WTC11 (cell line): ENCODE data around the gene HGS. TPM values are rescaled to one million over a fixed set of nuclear protein-coding genes. Genes with fewer than 3 reads are reported as not detected.

Experiments
- ATAC-seq: fragments of 200-7000 bp; cut with Tn5 transposase; 2 replicates; pipeline ENCODE4 v1.10.0; 2021; ENCODE audit warnings: mild to moderate bottlenecking, moderate library complexity
- CTCF ChIA-PET: fragments of 300-600 bp; sonication (Branson Sonifier 250); formaldehyde crosslinking; loops from one replicate; lab custom pipeline; 2021; ENCODE audit warnings: antibody characterized with exemption; lab: Charles Lee
- POLR2A ChIA-PET: fragments of 350-600 bp; sonication (Branson Sonifier 250); formaldehyde crosslinking; loops from one replicate; lab custom pipeline; 2021; ENCODE audit warnings: antibody characterized with exemption; lab: Charles Lee
- DNase-seq: peaks from one replicate; pipeline ENCODE4 v3.0.0; 2021; ENCODE audit warnings: low spot score
- H3K27ac Mint-ChIP-seq: 2 replicates; pipeline ENCODE4 v1.8.0; 2021; ENCODE audit warnings: mixed read lengths
- H3K27me3 Mint-ChIP-seq: 2 replicates; pipeline ENCODE4 v1.8.0; 2021; ENCODE audit warnings: low read depth, mild to moderate bottlenecking, moderate library complexity, mixed read lengths
- H3K36me3 Mint-ChIP-seq: 2 replicates; pipeline ENCODE4 v1.8.0; 2021; ENCODE audit warnings: mixed read lengths
- H3K4me1 Mint-ChIP-seq: 2 replicates; pipeline ENCODE4 v1.8.0; 2022; ENCODE audit warnings: mixed read lengths
- H3K4me3 Mint-ChIP-seq: 2 replicates; pipeline ENCODE4 v1.8.0; 2021; ENCODE audit warnings: mild to moderate bottlenecking, moderate library complexity, mixed read lengths
- H3K9me3 Mint-ChIP-seq: 2 replicates; pipeline ENCODE4 v1.8.0; 2021; ENCODE audit warnings: mixed read lengths
- ATF6 ChIP-seq: sonication (generic); formaldehyde crosslinking; IDR thresholded peaks from 2 replicates; pipeline ENCODE4 v1.8.1; 2023; ENCODE audit warnings: mild to moderate bottlenecking, missing genetic modification reagents
- STAT6 ChIP-seq: sonication (generic); formaldehyde crosslinking; conservative IDR thresholded peaks from 2 replicates; pipeline ENCODE4 v1.8.1; 2023; ENCODE audit warnings: mild to moderate bottlenecking, low read depth, missing genetic modification reagents, moderate library complexity
- USF2 ChIP-seq: sonication (generic); formaldehyde crosslinking; IDR thresholded peaks from 2 replicates; pipeline ENCODE4 v1.8.1; 2023; ENCODE audit warnings: mild to moderate bottlenecking, missing genetic modification reagents, moderate library complexity
- ZNF317 ChIP-seq: sonication (generic); formaldehyde crosslinking; IDR thresholded peaks from 2 replicates; pipeline ENCODE4 v1.8.1; 2023; ENCODE audit warnings: low read depth, mild to moderate bottlenecking, moderate library complexity, missing genetic modification reagents, borderline replicate concordance
- total RNA-seq: library from RNA; stranded (reverse); gene quantifications from 3 replicates; pipeline ENCODE4 v1.2.3, GENCODE V29; 2021
- TF ChIP-seq, protein P1 (sequence below): sonication (generic); formaldehyde crosslinking; IDR thresholded peaks from 2 replicates; pipeline ENCODE4 v1.8.0; 2023; ENCODE audit warnings: missing genetic modification reagents, mild to moderate bottlenecking, borderline replicate concordance
- TF ChIP-seq, protein P2 (sequence below): fragments of 250-450 bp; sonication (Bioruptor Pico); IDR thresholded peaks from 2 replicates; pipeline ENCODE4 v1.9.0; 2021; ENCODE audit warnings: mild to moderate bottlenecking

HGS gene
- total RNA-seq, 1 experiment from 2014 or later, result 113 TPM

- TF ChIP-seq STAT6 (CRISPR knock-in tag), result no peak
- TF ChIP-seq, protein P1, sequence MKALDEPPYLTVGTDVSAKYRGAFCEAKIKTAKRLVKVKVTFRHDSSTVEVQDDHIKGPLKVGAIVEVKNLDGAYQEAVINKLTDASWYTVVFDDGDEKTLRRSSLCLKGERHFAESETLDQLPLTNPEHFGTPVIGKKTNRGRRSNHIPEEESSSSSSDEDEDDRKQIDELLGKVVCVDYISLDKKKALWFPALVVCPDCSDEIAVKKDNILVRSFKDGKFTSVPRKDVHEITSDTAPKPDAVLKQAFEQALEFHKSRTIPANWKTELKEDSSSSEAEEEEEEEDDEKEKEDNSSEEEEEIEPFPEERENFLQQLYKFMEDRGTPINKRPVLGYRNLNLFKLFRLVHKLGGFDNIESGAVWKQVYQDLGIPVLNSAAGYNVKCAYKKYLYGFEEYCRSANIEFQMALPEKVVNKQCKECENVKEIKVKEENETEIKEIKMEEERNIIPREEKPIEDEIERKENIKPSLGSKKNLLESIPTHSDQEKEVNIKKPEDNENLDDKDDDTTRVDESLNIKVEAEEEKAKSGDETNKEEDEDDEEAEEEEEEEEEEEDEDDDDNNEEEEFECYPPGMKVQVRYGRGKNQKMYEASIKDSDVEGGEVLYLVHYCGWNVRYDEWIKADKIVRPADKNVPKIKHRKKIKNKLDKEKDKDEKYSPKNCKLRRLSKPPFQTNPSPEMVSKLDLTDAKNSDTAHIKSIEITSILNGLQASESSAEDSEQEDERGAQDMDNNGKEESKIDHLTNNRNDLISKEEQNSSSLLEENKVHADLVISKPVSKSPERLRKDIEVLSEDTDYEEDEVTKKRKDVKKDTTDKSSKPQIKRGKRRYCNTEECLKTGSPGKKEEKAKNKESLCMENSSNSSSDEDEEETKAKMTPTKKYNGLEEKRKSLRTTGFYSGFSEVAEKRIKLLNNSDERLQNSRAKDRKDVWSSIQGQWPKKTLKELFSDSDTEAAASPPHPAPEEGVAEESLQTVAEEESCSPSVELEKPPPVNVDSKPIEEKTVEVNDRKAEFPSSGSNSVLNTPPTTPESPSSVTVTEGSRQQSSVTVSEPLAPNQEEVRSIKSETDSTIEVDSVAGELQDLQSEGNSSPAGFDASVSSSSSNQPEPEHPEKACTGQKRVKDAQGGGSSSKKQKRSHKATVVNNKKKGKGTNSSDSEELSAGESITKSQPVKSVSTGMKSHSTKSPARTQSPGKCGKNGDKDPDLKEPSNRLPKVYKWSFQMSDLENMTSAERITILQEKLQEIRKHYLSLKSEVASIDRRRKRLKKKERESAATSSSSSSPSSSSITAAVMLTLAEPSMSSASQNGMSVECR, result no peak
Observed at GRCh38 chr17:81734405-81735263, 50.8 kb downstream of the HGS start (continued).

DNA sequence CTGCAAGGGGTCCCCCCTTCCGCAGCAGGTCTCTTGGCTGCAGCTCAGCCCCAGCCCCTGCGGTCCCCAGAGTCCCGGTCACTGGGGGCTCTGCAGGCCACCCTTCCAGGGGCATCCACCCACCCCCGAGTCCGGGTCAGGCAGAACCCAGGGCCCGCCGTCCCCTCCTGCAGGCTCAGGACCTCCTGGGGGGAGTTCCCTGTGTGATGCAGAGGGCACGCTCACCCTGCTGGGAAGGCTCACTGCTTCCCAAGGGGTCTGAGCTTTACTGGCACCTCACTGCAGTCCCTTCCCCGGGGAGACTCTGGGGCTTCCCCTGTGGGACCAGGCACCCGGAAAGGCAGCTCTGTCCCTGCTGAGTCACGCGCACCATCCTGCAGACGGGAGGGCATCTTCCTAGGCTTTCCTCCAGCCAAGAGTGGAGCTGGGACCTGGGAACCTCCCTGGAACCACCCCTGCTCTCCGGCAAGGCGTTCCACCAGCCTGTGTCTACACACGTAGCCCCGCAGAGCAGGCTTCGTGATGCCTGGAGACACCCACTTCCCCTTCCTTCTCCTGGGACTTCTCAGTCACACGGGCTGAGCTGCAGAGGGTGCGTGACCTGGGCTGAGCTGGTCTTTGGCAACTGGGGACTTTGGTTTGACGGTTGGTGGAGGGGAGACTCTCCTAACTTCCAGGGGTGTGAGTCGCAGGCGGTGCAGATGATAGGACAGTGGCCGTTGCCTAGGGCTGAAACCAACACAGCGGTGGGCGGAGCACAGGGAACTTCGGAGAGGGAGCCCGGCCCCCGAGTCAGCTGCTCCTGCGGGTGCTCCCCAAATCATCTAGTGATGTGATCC lies 51.7 kb downstream of the HGS start:
- ChIA-PET CTCF (interaction anchor here (0.6 to 1.4 kb wide), 10 partner anchors 42 to 182 kb away, joined by 3 to 7 read pairs (median 4); partner anchors contain the start of gene SIRT7), POLR2A (no interaction called here)
- Mint-ChIP-seq H3K36me3 (no peaks in the 10 kb centered on the region), H3K27me3 (no peaks in the 10 kb centered on the region), H3K27ac (0 out of 2 replicates have a peak overlapping the region, but pooled peaks have one; percentile 12), H3K9me3 (no peaks in the 10 kb centered on the region), H3K4me1 (peaks cover 24% of the 10 kb centered on the region), H3K4me3 (no peak overlapping the region)
- DNase-seq (no peak), ATAC-seq (no peak)
- TF ChIP-seq ATF6 (CRISPR knock-in tag) (no peak), ZNF317 (no peak), USF2 (no peak)
- TF ChIP-seq, protein P2, sequence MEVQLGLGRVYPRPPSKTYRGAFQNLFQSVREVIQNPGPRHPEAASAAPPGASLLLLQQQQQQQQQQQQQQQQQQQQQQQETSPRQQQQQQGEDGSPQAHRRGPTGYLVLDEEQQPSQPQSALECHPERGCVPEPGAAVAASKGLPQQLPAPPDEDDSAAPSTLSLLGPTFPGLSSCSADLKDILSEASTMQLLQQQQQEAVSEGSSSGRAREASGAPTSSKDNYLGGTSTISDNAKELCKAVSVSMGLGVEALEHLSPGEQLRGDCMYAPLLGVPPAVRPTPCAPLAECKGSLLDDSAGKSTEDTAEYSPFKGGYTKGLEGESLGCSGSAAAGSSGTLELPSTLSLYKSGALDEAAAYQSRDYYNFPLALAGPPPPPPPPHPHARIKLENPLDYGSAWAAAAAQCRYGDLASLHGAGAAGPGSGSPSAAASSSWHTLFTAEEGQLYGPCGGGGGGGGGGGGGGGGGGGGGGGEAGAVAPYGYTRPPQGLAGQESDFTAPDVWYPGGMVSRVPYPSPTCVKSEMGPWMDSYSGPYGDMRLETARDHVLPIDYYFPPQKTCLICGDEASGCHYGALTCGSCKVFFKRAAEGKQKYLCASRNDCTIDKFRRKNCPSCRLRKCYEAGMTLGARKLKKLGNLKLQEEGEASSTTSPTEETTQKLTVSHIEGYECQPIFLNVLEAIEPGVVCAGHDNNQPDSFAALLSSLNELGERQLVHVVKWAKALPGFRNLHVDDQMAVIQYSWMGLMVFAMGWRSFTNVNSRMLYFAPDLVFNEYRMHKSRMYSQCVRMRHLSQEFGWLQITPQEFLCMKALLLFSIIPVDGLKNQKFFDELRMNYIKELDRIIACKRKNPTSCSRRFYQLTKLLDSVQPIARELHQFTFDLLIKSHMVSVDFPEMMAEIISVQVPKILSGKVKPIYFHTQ (CRISPR knock-in tag), result no peak
